Epithelial cell of proximal tubule (primary cell): ENCODE measurements around the gene SPRED1. TPM values are rescaled to one million over a fixed set of nuclear protein-coding genes. Genes with fewer than 3 reads are reported as not detected.
"Not testable (repeated sequence)": the region's sequence is repeated elsewhere in the genome, so short reads cannot be mapped to it uniquely, and the experiment has no call there.

Experiments
- DNase-seq: peaks from one replicate; pipeline ENCODE4 v3.0.0-alpha.2; 2011; ENCODE audit warnings: low read depth
- H3K4me3 ChIP-seq: 2 replicates; pipeline ENCODE4 v1.5.1; 2011; ENCODE audit warnings: low read depth, mild to moderate bottlenecking, low read length
- total RNA-seq: library from RNA; depleted of rRNA; stranded (reverse); fragments of >200 nt; gene quantifications from 2 replicates; pipeline ENCODE4 v1.2.3, GENCODE V29; 2015
- TF ChIP-seq, protein P1 (sequence below): conservative IDR thresholded peaks from 2 replicates; pipeline ENCODE4 v1.5.1; 2012; ENCODE audit warnings: low read depth, mild to moderate bottlenecking, low read length

SPRED1 gene
- total RNA-seq, 1 donor from 2014 or later: 12.3 TPM

DNA sequence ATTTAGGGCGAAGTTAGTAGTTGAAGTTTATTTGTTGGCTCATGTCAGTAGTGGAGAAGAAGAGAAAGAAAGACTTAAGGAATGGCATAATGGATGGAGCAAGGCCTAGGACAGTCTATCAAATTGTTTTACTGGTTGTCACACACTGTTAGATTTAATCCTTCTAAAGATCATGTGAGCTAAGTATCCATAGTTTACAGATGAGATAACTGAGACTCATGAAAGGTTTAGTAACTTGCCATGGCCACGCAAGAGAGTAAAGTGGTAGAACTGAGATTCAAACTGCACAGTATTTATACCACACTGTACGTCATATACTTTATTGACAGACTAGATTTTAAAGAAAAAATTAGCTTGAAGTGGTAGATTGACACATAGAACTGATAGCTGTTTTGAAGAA is 11.4 kb downstream of the SPRED1 start:
- H3K4me3 ChIP-seq: no peak overlapping the region
- TF ChIP-seq, protein P1, sequence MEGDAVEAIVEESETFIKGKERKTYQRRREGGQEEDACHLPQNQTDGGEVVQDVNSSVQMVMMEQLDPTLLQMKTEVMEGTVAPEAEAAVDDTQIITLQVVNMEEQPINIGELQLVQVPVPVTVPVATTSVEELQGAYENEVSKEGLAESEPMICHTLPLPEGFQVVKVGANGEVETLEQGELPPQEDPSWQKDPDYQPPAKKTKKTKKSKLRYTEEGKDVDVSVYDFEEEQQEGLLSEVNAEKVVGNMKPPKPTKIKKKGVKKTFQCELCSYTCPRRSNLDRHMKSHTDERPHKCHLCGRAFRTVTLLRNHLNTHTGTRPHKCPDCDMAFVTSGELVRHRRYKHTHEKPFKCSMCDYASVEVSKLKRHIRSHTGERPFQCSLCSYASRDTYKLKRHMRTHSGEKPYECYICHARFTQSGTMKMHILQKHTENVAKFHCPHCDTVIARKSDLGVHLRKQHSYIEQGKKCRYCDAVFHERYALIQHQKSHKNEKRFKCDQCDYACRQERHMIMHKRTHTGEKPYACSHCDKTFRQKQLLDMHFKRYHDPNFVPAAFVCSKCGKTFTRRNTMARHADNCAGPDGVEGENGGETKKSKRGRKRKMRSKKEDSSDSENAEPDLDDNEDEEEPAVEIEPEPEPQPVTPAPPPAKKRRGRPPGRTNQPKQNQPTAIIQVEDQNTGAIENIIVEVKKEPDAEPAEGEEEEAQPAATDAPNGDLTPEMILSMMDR: no peak
- DNase-seq: peak; percentile 59

DNA sequence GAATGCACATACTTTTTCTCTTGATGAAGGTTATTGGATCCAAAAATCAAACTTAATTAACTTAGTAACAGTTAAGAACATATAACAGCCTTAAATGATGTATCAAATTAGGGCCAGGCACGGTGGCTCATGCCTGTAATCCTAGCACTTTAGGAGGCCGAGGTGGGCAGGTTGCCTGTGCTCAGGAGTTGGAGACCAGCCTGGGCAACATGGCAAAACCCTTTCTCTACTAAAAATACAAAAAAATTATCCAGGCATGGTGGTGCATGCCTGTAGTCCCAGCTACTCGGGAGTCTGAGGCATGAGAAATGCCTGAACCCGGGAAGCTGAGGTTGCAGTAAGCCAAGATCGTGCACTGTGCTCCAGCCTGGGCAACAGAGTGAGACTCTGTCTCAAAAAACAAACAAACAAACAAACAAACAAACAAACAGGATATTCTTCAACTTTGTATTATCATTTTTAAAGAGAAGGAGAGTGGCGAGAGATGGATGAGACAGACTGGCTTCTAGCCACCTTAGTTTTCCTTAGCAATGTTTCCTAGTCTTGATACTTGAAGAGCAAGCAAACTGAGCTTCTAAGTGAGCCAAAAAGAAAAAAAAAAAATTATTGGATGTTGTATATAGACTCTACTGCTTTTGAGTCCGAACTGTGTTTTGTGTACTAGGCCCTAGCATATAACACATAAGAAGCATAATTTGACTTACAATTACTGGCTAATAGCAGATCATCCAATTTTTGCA is 13.8 kb downstream of the SPRED1 start:
- DNase-seq: no peak
- H3K4me3 ChIP-seq: no peak overlapping the region
- TF ChIP-seq, protein P1: no peak

DNA sequence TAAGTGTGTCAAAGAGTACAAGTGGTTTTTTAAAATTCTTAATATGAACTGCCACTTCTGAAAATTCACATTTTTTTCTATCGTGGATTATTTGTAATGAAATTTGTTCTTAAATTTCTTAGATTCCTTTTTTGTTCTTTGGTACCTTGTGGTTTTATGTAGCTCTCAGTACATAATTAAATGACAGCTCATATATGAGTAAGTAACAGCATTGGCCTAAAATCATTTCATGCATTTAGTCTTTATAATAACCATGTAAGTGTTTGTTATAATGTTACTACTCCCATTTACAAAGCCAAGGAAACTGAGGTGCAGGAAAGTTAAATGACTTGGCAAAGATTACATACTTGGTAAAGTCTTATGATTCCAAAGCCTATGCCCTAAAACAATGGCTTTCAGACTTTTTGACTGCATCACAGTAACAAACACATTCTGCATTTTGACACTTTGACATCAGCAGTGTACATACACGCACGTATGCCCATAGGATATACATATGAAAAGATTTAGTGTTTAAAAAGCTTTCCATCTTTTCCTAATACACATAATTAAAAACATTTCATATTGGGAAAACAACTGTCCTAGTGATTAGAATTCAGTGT is 14.9 kb downstream of the SPRED1 start:
- no peak for DNase-seq
- no peak overlapping the region for H3K4me3 ChIP-seq
- TF ChIP-seq, protein P1: no peak

DNA sequence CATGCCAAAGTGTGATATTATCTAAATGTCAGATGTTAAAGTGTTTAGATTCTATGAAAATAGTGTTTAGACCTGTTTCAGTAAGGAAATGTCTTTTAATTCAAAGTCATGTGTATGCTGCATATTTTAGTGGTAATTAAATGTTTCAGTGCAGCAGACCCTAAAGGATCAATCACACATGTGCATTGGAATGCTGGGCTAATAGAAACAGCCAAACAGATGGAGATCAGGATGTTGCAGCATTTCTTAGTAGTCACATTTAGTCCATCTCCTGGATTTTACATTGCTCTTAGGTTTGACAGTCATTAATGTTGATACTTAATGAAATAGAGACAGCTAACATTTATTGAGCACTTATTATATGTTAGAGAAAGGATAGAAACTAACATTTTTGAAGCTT is 18.5 kb downstream of the SPRED1 start:
- H3K4me3 ChIP-seq: no peak overlapping the region
- TF ChIP-seq, protein P1: no peak
- DNase-seq: no peak

DNA sequence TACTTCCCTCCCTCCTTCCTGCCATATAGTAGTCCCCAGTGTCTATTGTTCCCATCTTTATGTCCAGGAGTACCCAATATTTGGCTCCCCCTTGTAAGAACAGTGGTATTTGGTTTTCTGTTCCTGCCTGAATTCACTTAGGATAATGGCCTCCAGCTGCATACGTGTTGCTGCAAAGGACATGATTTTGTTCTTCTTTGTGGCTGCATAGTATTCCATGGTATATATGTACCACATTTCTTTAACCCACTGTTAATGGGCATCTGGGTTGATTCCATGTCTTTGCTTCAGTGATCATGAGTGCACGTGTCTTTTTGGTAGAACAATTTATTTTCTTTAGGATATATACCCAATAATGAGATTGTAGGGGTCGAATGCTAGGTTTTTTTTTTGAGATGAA is 19.3 kb downstream of the SPRED1 start:
- H3K4me3 ChIP-seq: no peak overlapping the region
- TF ChIP-seq, protein P1: no peak
- no peak for DNase-seq

DNA sequence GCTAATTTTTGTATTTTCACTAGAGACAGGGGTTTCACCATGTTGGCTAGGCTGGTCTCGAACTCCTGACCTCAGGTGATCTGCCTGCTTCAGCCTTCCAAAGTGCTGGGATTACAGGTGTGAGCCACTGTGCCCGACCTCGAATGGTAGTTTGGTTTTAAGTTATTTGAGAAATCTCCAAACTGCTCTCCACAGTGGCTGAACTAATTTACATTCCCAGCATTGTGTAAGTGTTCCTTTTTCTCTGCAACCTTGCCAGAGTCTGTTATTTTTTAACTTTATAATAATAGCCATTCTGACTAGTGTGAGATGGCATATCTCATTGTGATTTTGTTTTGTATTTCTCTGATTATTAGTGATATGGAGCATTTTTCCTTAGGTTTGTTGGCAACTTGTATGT is 19.8 kb downstream of the SPRED1 start:
- not testable (repeated sequence) for H3K4me3 ChIP-seq
- peak; percentile 42 for DNase-seq

DNA sequence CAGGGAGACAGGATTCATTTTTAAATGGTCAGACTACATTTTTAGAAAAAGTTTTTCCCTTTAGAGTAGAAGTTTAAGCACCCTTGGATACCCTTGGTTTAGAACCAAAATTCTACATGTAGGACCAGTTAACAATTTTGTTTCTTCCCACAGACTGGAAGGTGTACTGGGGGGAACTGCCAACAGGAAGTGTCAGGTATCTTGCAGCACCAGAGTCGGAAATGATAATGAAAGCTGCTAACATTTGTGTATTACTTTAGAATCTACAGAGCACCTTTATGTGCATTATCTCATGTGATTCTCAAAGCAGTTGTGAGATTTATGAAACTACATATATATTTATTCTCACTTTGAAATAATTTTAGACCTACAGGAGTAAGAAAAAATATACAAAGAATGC is 21.5 kb downstream of the SPRED1 start:
- no peak for DNase-seq
- TF ChIP-seq, protein P1: no peak
- H3K4me3 ChIP-seq: no peak overlapping the region
